WERI-Rb-1 (cell line): ENCODE data around the gene HEATR5B.

Experiments used
- DNase-seq: peaks from one replicate; pipeline ENCODE4 v3.0.0-alpha.2; 2020
- H3K27ac ChIP-seq: fragments of 250-450 bp; sonication (Bioruptor Pico); 2 replicates; pipeline ENCODE4 v1.5.1; 2020; ENCODE audit warnings: mild to moderate bottlenecking, moderate library complexity
- H3K27me3 ChIP-seq: fragments of 250-450 bp; sonication (Bioruptor Pico); 2 replicates; pipeline ENCODE4 v1.5.1; 2021; ENCODE audit warnings: mild to moderate bottlenecking, low read depth, moderate library complexity; ENCODE audit not compliant: insufficient read depth, severe bottlenecking
- H3K36me3 ChIP-seq: fragments of 250-450 bp; sonication (Bioruptor Pico); 2 replicates; pipeline ENCODE4 v1.5.1; 2020; ENCODE audit warnings: mild to moderate bottlenecking, moderate library complexity
- H3K4me3 ChIP-seq: 2 replicates; pipeline ENCODE4 v1.5.1; 2011; ENCODE audit warnings: low read depth, mild to moderate bottlenecking, control low read depth, low read length
- H3K9me3 ChIP-seq: fragments of 250-450 bp; sonication (Bioruptor Pico); 2 replicates; pipeline ENCODE4 v1.5.1; 2021; ENCODE audit warnings: mild to moderate bottlenecking, moderate library complexity; ENCODE audit not compliant: severe bottlenecking
- CTCF ChIP-seq: IDR thresholded peaks from 2 replicates; pipeline ENCODE4 v1.5.1; 2011; ENCODE audit warnings: low read depth, mild to moderate bottlenecking, control low read depth, inconsistent platforms, low read length

Gene HEATR5B

GRCh38 chr2:37111958-37112357 is 27.8 kb upstream of the HEATR5B start:
- DNase-seq, result no peak
- Histone ChIP-seq H3K9me3 (no peaks in the 10 kb centered on the region), H3K27me3 (no peaks in the 10 kb centered on the region), H3K4me3 (no peak overlapping the region), H3K36me3 (peaks cover 59% of the 10 kb centered on the region), H3K27ac (no peak overlapping the region)
- TF ChIP-seq CTCF, result no peak

- no peak for DNase-seq
- Histone ChIP-seq H3K36me3 (peaks cover 63% of the 10 kb centered on the region), H3K9me3 (no peaks in the 10 kb centered on the region), H3K4me3 (no peak overlapping the region), H3K27ac (no peak overlapping the region), H3K27me3 (no peaks in the 10 kb centered on the region)
- TF ChIP-seq CTCF, result no peak
Observed at GRCh38 chr2:37110306-37111212, 26.4 kb upstream of the HEATR5B start.

- peaks cover 60% of the 10 kb centered on the region for H3K36me3 ChIP-seq
- no peak for TF ChIP-seq CTCF
Observed at GRCh38 chr2:37109523-37109922, 25.4 kb upstream of the HEATR5B start.

GRCh38 chr2:37105150-37105549 is 21.0 kb upstream of the HEATR5B start:
- H3K27ac ChIP-seq, result no peak overlapping the region
- H3K27me3 ChIP-seq, result no peaks in the 10 kb centered on the region
- TF ChIP-seq CTCF, result no peak
- no peaks in the 10 kb centered on the region for H3K9me3 ChIP-seq
- H3K4me3 ChIP-seq, result no peak overlapping the region
- DNase-seq, result no peak
- peaks cover 45% of the 10 kb centered on the region for H3K36me3 ChIP-seq

More at GRCh38 chr2:37109523-37109922, 25.4 kb upstream of the HEATR5B start:
- Histone ChIP-seq H3K9me3 (no peaks in the 10 kb centered on the region), H3K27me3 (no peaks in the 10 kb centered on the region), H3K27ac (no peak overlapping the region), H3K4me3 (no peak overlapping the region)
- DNase-seq, result no peak

- no peak overlapping the region for H3K4me3 ChIP-seq
- no peaks in the 10 kb centered on the region for H3K27me3 ChIP-seq
- H3K36me3 ChIP-seq, result peaks cover 39% of the 10 kb centered on the region
- no peak for DNase-seq
- H3K9me3 ChIP-seq, result no peaks in the 10 kb centered on the region
- no peak for TF ChIP-seq CTCF
- no peak overlapping the region for H3K27ac ChIP-seq
Observed at GRCh38 chr2:37104178-37104577, 20.0 kb upstream of the HEATR5B start.

- Histone ChIP-seq H3K27me3 (no peaks in the 10 kb centered on the region), H3K9me3 (no peaks in the 10 kb centered on the region), H3K36me3 (peaks cover 28% of the 10 kb centered on the region), H3K4me3 (no peak overlapping the region), H3K27ac (no peak overlapping the region)
- no peak for DNase-seq
- TF ChIP-seq CTCF, result no peak
Observed at GRCh38 chr2:37102588-37102987, 18.4 kb upstream of the HEATR5B start.
